SH-SY5Y (cell line): ENCODE data around the gene CYP4A22.

Experiments used
- GATA2 ChIP-seq: IDR thresholded peaks from 2 replicates; pipeline ENCODE4 v1.6.1; 2011; ENCODE audit warnings: mild to moderate bottlenecking, low read depth, low read length
- GATA3 ChIP-seq: IDR thresholded peaks from 2 replicates; pipeline ENCODE4 v1.6.1; 2011; ENCODE audit warnings: low read depth, mild to moderate bottlenecking, low read length, moderate library complexity

DNA sequence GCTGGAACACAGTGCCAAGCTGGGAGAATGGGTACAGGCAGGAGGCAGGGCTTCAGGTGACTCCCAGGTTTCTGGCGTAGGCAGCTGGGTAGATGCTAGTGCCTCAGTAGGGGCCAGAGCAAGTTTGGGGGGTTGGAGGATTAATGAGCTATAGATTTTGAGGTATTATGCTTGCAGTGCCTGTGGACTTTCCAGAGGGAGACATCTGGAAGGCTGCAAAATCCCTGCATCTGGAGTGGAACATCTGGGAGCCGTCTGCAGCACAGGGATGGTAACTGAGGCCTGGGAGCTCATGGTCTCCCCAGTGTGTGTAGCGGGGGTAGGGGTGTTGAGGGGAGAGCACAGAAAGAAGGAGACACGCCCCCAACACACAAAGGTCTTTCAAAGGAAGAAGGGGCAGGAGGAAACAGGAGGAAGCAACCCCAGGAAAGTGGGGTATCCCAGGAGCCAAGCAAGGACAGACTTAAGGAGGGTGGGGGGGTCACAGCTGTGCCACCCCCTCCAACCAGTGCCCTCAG, 54.8 kb downstream of the CYP4A22 start:
- TF ChIP-seq GATA3, result no peak
- TF ChIP-seq GATA2, result no peak
